Vagina (tissue), 2 donors: ENCODE results near the gene PLEKHA5. TPM values are rescaled to one million over a fixed set of nuclear protein-coding genes. Genes with fewer than 3 reads are reported as not detected.

Source experiments
- DNase-seq, 2 donors: peaks; one replicate each; pipeline ENCODE4 v3.0.0-alpha.2; 2017; ENCODE audit errors: extremely low spot score in 2 of 2
- H3K27ac ChIP-seq: fragments of 200-600 bp; sonication (generic); one replicate; pipeline ENCODE4 v1.5.1; 2019
- H3K27me3 ChIP-seq: fragments of 200-600 bp; sonication (generic); one replicate; pipeline ENCODE4 v1.5.1; 2019
- H3K36me3 ChIP-seq, 2 donors: fragments of 200-600 bp; sonication (generic); one replicate each; pipeline ENCODE4 v1.5.1; 2017 to 2019
- H3K4me1 ChIP-seq: fragments of 200-600 bp; sonication (generic); one replicate; pipeline ENCODE4 v1.5.1; 2019
- H3K4me3 ChIP-seq, 2 donors: fragments of 200-600 bp; sonication (generic); 1 replicate in 1 of 2; 2 replicates in 1 of 2; pipeline ENCODE4 v1.5.1; 2016 to 2019
- H3K9me3 ChIP-seq: fragments of 200-600 bp; sonication (generic); one replicate; pipeline ENCODE4 v1.5.1; 2019
- CTCF ChIP-seq, 3 experiments: fragments of 450-650 bp in 2 of 3; fragments of 200-600 bp in 1 of 3; sonication (generic) in 1 of 3; IDR thresholded peaks; one replicate each; pipeline ENCODE4 v1.5.1; 2017 to 2019; ENCODE audit warnings: antibody characterized with exemption in 3 of 3, mild to moderate bottlenecking in 2 of 3, moderate library complexity in 2 of 3
- POLR2A ChIP-seq, 2 donors: fragments of 450-650 bp; IDR thresholded peaks; one replicate each; pipeline ENCODE4 v1.6.1; 2017; ENCODE audit warnings: antibody characterized with exemption in 2 of 2, mild to moderate bottlenecking in 2 of 2, moderate library complexity in 2 of 2
- POLR2AphosphoS5 ChIP-seq, 2 donors: sonication (generic); formaldehyde crosslinking; IDR thresholded peaks; one replicate each; pipeline ENCODE4 v1.9.0; 2017; ENCODE audit warnings: antibody characterized with exemption in 2 of 2, mild to moderate bottlenecking in 2 of 2, low read depth in 1 of 2; ENCODE audit not compliant: insufficient read depth in 1 of 2
- intact Hi-C: fragments of 100-400 bp; cut with DNase I; formaldehyde crosslinking; loops from one replicate; pipeline ENCODE4 v1.15.1; 2023
- total RNA-seq: library from RNA; depleted of rRNA; stranded (reverse); fragments of >200 nt; gene quantifications from one replicate; pipeline ENCODE4 v1.2.3, GENCODE V29; 2016

The PLEKHA5 gene
- total RNA-seq, 1 donor from 2014 or later: 58.4 TPM

DNA sequence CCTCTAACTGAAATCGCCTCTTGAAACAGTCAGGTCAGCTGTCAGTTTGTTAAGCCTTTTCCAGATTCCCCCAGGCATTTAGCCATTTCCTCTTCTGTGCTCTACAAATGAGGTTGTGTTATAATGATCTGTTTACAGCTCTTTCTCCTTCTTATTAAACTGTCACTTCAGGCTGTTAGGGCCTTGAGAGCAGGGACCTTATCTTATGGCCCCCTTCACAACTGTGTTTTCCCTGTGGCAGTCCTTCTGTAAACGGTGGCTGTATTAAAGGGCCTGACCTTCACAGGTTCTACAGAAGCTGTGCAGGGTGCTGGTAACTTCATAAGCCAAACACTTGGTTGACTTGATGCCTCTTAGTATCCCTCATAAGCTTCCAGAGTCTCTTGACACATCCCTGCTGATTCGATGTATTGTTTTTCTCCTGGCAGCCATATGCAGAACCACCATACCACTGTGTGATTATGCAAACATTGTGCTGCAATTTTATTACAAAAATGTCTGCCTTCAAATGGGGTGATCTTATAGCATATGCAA, 104.7 kb downstream of the PLEKHA5 start:
- H3K4me3 ChIP-seq: no peak overlapping the region
- DNase-seq: no peak
- H3K4me1 ChIP-seq: peaks cover 38% of the 10 kb centered on the region
- intact Hi-C loops: no loop called here
- peak overlapping the region; percentile 48 for H3K27ac ChIP-seq
- no peaks in the 10 kb centered on the region for H3K36me3 ChIP-seq
- H3K9me3 ChIP-seq: no peaks in the 10 kb centered on the region
- TF ChIP-seq POLR2A (IDR thresholded peaks at IDR 0.05) (no peak), POLR2AphosphoS5 (IDR thresholded peaks at IDR 0.05; ENCODE audit: insufficient read depth in 1 of 2, low read depth in 1 of 2) (no peak), CTCF (IDR thresholded peaks at IDR 0.05) (no peak)
- H3K27me3 ChIP-seq: no peaks in the 10 kb centered on the region

- no peaks in the 10 kb centered on the region for H3K9me3 ChIP-seq
- no peaks in the 10 kb centered on the region for H3K36me3 ChIP-seq
- H3K4me3 ChIP-seq: no peak overlapping the region
- no peak for DNase-seq
- H3K4me1 ChIP-seq: peaks cover 38% of the 10 kb centered on the region
- H3K27ac ChIP-seq: no peak overlapping the region
- H3K27me3 ChIP-seq: no peaks in the 10 kb centered on the region
- intact Hi-C loops: no loop called here
- TF ChIP-seq POLR2AphosphoS5 (IDR thresholded peaks at IDR 0.05; ENCODE audit: insufficient read depth in 1 of 2, low read depth in 1 of 2) (no peak), POLR2A (IDR thresholded peaks at IDR 0.05) (no peak), CTCF (IDR thresholded peaks at IDR 0.05) (no peak)
These were observed 105.7 kb downstream of the PLEKHA5 start for GRCh38 chr12:19234981-19235871.

DNA sequence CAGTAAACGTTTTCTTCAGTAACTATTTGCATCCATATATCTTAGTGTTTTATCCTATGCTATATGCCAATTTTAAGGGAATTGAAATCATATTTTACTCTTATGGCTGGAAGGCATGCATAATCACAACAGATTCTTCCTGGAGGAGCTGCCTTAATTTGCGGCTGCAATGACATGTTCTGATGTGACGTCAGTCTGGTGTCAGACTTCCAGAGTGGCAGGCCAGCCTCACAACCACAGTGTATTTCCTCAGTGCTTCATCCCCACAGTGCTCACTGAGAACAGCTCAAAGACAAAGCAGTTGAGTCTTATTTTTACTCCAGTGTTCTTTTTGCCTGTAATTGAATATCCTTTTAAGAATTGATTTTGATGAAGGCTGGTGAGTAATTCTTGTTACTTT, 107.1 kb downstream of the PLEKHA5 start:
- TF ChIP-seq POLR2A (IDR thresholded peaks at IDR 0.05) (no peak), CTCF (IDR thresholded peaks at IDR 0.05) (no peak), POLR2AphosphoS5 (IDR thresholded peaks at IDR 0.05; ENCODE audit: insufficient read depth in 1 of 2, low read depth in 1 of 2) (no peak)
- Histone ChIP-seq H3K36me3 (no peaks in the 10 kb centered on the region), H3K4me3 (no peak overlapping the region), H3K9me3 (no peaks in the 10 kb centered on the region), H3K27me3 (no peaks in the 10 kb centered on the region), H3K4me1 (peaks cover 38% of the 10 kb centered on the region), H3K27ac (no peak overlapping the region)
- intact Hi-C loops: no loop called here
- DNase-seq: no peak

- DNase-seq: no peak
- Histone ChIP-seq H3K27ac (no peak overlapping the region), H3K27me3 (no peaks in the 10 kb centered on the region), H3K9me3 (no peaks in the 10 kb centered on the region), H3K36me3 (no peaks in the 10 kb centered on the region), H3K4me3 (no peak overlapping the region), H3K4me1 (peaks cover 45% of the 10 kb centered on the region)
- intact Hi-C loops: no loop called here
- no peak for TF ChIP-seq CTCF (IDR thresholded peaks at IDR 0.05)
- TF ChIP-seq POLR2A (IDR thresholded peaks at IDR 0.05): no peak
- TF ChIP-seq POLR2AphosphoS5 (IDR thresholded peaks at IDR 0.05; ENCODE audit: insufficient read depth in 1 of 2, low read depth in 1 of 2): no peak
These were observed 109.0 kb downstream of the PLEKHA5 start for GRCh38 chr12:19238540-19238939.

DNA sequence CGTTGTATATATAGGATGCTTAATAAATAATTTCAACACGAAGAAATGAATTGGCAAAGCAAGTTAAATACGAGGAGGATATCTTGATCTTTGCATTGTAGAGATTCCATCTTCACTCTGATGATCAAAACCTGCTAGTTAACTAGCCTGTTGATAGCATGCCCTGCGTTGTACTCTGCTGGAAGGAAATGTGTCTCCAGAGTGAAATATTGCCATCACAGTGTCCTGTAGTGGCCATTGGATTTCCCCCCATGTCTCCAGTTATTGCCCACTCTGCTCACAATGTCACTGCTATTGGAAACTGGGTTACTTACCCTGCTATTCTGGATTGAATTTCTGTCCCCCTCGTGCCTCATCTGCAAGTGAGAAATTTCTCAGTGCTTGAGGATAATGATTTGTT, 109.6 kb downstream of the PLEKHA5 start:
- Histone ChIP-seq H3K4me1 (peaks cover 45% of the 10 kb centered on the region), H3K4me3 (no peak overlapping the region), H3K27me3 (no peaks in the 10 kb centered on the region), H3K36me3 (no peaks in the 10 kb centered on the region), H3K27ac (no peak overlapping the region), H3K9me3 (no peaks in the 10 kb centered on the region)
- TF ChIP-seq POLR2A (IDR thresholded peaks at IDR 0.05) (no peak), CTCF (IDR thresholded peaks at IDR 0.05) (no peak), POLR2AphosphoS5 (IDR thresholded peaks at IDR 0.05; ENCODE audit: insufficient read depth in 1 of 2, low read depth in 1 of 2) (no peak)
- intact Hi-C loops: no loop called here
- DNase-seq: no peak
